Muscle layer of duodenum (tissue), 2 donors: ENCODE data around the gene PPIL6.

Experiments used
- H3K27ac ChIP-seq: one replicate; pipeline ENCODE4 v1.7.0; 2013; ENCODE audit warnings: mild to moderate bottlenecking, low read length
- H3K27me3 ChIP-seq: one replicate; pipeline ENCODE4 v1.7.0; 2013; ENCODE audit warnings: low read depth, mild to moderate bottlenecking, control low read depth, low read length
- H3K36me3 ChIP-seq, 2 donors: one replicate each; pipeline ENCODE4 v1.7.0; 2013; ENCODE audit warnings: low read length in 2 of 2, control low read depth in 1 of 2, mild to moderate bottlenecking in 1 of 2; ENCODE audit not compliant: insufficient read depth in 2 of 2, control insufficient read depth in 1 of 2
- H3K4me1 ChIP-seq, 2 donors: one replicate each; pipeline ENCODE4 v1.7.0; 2013; ENCODE audit warnings: low read length in 2 of 2, mild to moderate bottlenecking in 2 of 2, control low read depth in 1 of 2, moderate library complexity in 1 of 2; ENCODE audit not compliant: insufficient read depth in 2 of 2, control insufficient read depth in 1 of 2
- H3K4me3 ChIP-seq, 2 donors: one replicate each; pipeline ENCODE4 v1.7.0; 2013; ENCODE audit warnings: low read length in 2 of 2, low read depth in 1 of 2, mild to moderate bottlenecking in 1 of 2
- H3K9me3 ChIP-seq, 2 donors: one replicate each; pipeline ENCODE4 v1.7.0; 2013; ENCODE audit warnings: low read length in 2 of 2, control low read depth in 1 of 2, mild to moderate bottlenecking in 1 of 2; ENCODE audit not compliant: control insufficient read depth in 1 of 2
- donor health status: healthy.

Gene PPIL6

GRCh38 chr6:109477725-109478124 lies 37.3 kb upstream of the PPIL6 start:
- no peak overlapping the region for H3K27ac ChIP-seq
- H3K9me3 ChIP-seq = no peaks in the 10 kb centered on the region
- no peaks in the 10 kb centered on the region for H3K27me3 ChIP-seq
- H3K4me1 ChIP-seq = peaks cover 17 to 51% of the 10 kb centered on the region in 2 donors
- H3K4me3 ChIP-seq = no peak overlapping the region
- H3K36me3 ChIP-seq = peaks cover 26 to 48% of the 10 kb centered on the region in 2 donors

GRCh38 chr6:109477184-109477583 lies 36.8 kb upstream of the PPIL6 start:
- H3K36me3 ChIP-seq = peaks cover 30 to 54% of the 10 kb centered on the region in 2 donors
- no peaks in the 10 kb centered on the region for H3K9me3 ChIP-seq
- H3K27ac ChIP-seq = no peak overlapping the region
- peaks cover 17 to 47% of the 10 kb centered on the region in 2 donors for H3K4me1 ChIP-seq
- no peaks in the 10 kb centered on the region for H3K27me3 ChIP-seq
- H3K4me3 ChIP-seq = no peak overlapping the region

- Histone ChIP-seq H3K4me1 (peaks cover 11 to 33% of the 10 kb centered on the region in 2 donors), H3K4me3 (no peak overlapping the region), H3K27ac (no peak overlapping the region), H3K9me3 (no peaks in the 10 kb centered on the region), H3K36me3 (peaks cover 36 to 60% of the 10 kb centered on the region in 2 donors), H3K27me3 (no peaks in the 10 kb centered on the region)
These were observed 35.2 kb upstream of the PPIL6 start for GRCh38 chr6:109475625-109476024.

- Histone ChIP-seq H3K36me3 (peaks cover 41 to 66% of the 10 kb centered on the region in 2 donors), H3K4me3 (no peak overlapping the region), H3K4me1 (peaks cover 7 to 26% of the 10 kb centered on the region in 2 donors), H3K27ac (no peak overlapping the region), H3K27me3 (no peaks in the 10 kb centered on the region), H3K9me3 (no peaks in the 10 kb centered on the region)
These were observed 34.6 kb upstream of the PPIL6 start for GRCh38 chr6:109474995-109475394.

GRCh38 chr6:109473120-109473519 lies 32.7 kb upstream of the PPIL6 start:
- no peak overlapping the region for H3K4me3 ChIP-seq
- H3K9me3 ChIP-seq = no peaks in the 10 kb centered on the region
- no peak overlapping the region for H3K27ac ChIP-seq
- peaks cover 0 to 8% of the 10 kb centered on the region in 2 donors for H3K4me1 ChIP-seq
- H3K27me3 ChIP-seq = no peaks in the 10 kb centered on the region
- H3K36me3 ChIP-seq = peaks cover 49 to 84% of the 10 kb centered on the region in 2 donors

GRCh38 chr6:109472132-109472995 lies 31.9 kb upstream of the PPIL6 start:
- no peak overlapping the region for H3K4me3 ChIP-seq
- H3K27ac ChIP-seq = no peak overlapping the region
- H3K36me3 ChIP-seq = peaks cover 49 to 81% of the 10 kb centered on the region in 2 donors
- no peaks in the 10 kb centered on the region for H3K27me3 ChIP-seq
- no peaks in the 10 kb centered on the region for H3K9me3 ChIP-seq
- peaks cover 0 to under 1% of the 10 kb centered on the region in 2 donors for H3K4me1 ChIP-seq

- H3K36me3 ChIP-seq = peaks cover 47 to 79% of the 10 kb centered on the region in 2 donors
- no peaks in the 10 kb centered on the region for H3K9me3 ChIP-seq
- H3K4me3 ChIP-seq = no peak overlapping the region
- no peaks in the 10 kb centered on the region for H3K4me1 ChIP-seq
- no peak overlapping the region for H3K27ac ChIP-seq
- no peaks in the 10 kb centered on the region for H3K27me3 ChIP-seq
These were observed 30.8 kb upstream of the PPIL6 start for GRCh38 chr6:109471105-109471810.

GRCh38 chr6:109469591-109470189 lies 29.3 kb upstream of the PPIL6 start:
- Histone ChIP-seq H3K36me3 (peaks cover 50 to 75% of the 10 kb centered on the region in 2 donors), H3K27me3 (no peaks in the 10 kb centered on the region), H3K9me3 (no peaks in the 10 kb centered on the region), H3K4me1 (no peaks in the 10 kb centered on the region), H3K4me3 (no peak overlapping the region), H3K27ac (no peak overlapping the region)

GRCh38 chr6:109467696-109468095 lies 27.3 kb upstream of the PPIL6 start:
- no peaks in the 10 kb centered on the region for H3K27me3 ChIP-seq
- H3K27ac ChIP-seq = no peak overlapping the region
- H3K9me3 ChIP-seq = no peaks in the 10 kb centered on the region
- H3K4me1 ChIP-seq = no peaks in the 10 kb centered on the region
- H3K36me3 ChIP-seq = peaks cover 46 to 68% of the 10 kb centered on the region in 2 donors
- H3K4me3 ChIP-seq = no peak overlapping the region

- no peaks in the 10 kb centered on the region for H3K27me3 ChIP-seq
- no peaks in the 10 kb centered on the region for H3K9me3 ChIP-seq
- H3K36me3 ChIP-seq = peaks cover 41 to 65% of the 10 kb centered on the region in 2 donors
- no peak overlapping the region for H3K27ac ChIP-seq
- no peak overlapping the region for H3K4me3 ChIP-seq
- no peaks in the 10 kb centered on the region for H3K4me1 ChIP-seq
These were observed 25.9 kb upstream of the PPIL6 start for GRCh38 chr6:109466212-109466923.

- Histone ChIP-seq H3K4me1 (no peaks in the 10 kb centered on the region), H3K27ac (no peak overlapping the region), H3K9me3 (no peaks in the 10 kb centered on the region), H3K27me3 (no peaks in the 10 kb centered on the region), H3K36me3 (peaks cover 35 to 59% of the 10 kb centered on the region in 2 donors), H3K4me3 (no peak overlapping the region)
These were observed 25.3 kb upstream of the PPIL6 start for GRCh38 chr6:109465772-109466171.
